ENCODE measurements around the gene NYAP1.

Gene NYAP1

DNA sequence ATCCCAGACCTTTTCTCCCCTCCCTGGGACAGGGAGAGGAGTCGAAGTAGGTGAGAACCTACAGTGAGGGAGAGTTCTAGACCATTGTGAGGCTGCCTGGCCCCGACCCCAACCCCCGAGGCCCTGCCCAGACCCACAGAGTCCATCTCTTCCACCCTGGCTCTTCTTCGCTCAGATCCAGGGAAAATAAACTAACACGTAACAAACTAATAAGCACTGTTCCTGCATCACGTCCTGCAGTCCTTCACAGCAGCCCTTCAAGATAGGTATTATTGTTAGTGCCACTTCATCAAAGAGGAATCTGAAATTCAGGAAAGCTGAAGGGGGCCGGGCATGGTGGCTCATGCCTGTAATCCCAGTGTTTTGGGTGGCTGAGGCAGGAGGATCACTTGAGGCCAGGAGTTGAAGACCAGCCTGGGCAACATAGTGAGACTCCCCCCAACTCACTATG, 19.5 kb upstream of the NYAP1 start, which contains the start of gene SPACDR:
TSS of gene SPACDR (minus strand) at position 51 of the 451 bp plus-strand sequence. CDS start 235 bp downstream, outside the sequence.
- no peak for DNase-seq

DNA sequence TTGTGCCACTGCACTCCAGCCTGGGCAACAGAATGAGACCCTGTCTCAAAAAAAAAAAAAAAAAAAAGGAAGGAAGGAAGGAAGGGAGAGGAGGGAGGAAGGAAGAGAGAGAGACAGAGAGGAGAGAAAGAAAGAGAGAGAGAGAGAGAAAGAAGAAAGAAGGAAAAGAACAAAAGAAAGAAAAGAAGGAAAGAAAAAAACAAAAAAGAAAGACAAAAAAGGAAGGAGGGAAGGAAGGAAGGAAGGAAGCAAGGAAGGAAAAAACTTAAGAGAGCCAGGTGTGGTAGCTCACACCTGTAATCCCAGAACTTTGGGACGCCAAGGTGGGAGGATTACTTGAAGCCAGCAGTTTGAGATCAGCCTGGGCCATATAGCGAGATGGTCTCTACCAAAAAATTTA, 18.9 kb upstream of the NYAP1 start:
- DNase-seq = no peak

DNA sequence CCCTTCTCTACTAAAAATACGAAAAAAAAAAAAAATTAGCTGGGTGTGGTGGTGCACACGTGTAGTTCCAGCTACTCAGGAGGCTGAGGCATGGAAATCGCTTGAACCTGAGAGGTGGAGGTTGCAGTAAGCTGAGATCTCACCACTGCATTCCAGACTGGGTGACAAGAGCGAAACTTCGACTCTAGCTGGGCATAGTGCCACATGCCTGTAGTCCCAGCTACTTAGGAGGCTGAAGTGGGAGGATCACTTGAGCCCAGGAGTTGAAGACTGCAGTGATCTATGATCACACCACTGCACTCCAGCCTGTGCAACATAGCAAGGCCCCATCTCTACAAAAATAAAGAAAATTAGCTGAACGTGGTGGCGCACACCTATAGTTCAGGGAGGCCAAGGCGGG, 18.4 kb upstream of the NYAP1 start:
- DNase-seq = no peak

DNA sequence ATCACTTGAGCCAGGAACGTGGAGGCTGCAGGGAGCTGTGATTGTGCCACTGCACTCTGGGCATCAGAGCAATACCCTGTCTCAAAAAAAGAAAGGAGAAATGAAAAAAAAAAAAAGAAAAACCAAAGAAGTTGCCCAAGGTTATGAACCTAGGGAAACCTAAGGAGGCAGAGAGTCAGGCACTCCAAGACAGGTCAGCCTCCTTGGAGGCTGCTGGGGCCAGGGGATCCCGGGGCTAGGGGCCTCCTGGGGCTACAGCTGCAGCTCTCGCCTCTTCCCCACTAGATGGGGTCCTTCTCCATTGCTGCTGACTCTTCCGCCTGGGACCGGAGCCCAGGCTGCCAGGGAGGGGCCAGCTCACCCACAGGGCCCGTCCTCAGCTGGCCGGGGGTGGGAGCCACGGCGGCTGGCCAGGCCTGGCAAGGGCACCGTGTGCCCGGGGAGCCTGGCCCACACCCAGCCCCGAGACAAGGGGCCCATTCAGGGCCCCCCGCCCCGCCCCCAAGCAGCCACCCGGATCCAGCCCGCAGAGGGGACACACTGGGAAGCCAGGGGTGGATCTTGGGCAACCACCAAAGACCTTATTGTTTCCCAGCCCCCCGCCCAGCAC, 17.9 kb upstream of the NYAP1 start:
- no peak for DNase-seq

DNA sequence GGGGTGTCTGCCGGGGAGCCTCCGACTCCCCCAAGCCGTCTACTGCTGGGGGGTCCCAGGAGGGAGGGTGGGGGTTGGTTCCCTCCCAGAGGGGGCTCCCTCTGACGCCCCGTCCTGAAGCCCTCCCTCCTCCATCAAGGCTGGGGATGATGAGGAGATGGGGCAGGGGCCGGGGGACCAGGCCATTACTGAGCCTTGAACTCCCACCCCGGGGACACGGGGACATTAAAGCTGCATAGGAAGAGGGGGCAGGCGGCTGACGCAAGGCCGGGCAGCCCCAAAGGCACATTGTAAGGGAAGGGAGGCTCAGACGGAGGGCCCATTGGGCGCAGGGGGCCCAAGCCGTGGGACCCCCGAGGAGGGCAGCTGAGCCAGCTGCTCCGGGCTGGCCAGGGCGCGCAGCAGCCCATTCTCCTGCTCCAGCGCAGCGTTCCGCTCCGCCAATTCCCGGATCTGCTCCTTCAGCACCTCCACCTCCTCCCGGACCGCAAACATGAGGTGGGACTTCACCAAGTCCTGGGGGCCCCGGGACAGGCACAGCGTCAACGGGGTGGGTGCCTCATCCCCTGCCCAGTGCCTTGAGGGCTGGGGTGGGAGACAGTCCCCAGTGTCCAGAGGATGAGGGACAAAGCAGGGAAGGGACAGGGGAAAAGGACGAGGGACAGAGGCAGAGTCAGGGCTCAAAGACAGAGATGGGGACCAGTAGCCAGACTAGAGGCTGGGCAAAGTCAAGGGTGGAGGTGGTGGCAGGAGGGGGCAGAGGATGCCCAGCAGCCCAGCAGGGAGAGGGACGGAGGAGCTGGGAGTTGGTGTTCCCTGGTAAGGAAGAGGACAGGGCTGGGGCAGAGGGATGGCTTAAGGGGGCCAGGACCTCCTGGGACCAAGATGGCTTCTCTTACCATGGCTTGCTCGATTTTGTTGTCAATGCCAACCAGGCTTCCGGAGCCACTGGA, 16.8 kb upstream of the NYAP1 start:
- DNase-seq = no peak

DNA sequence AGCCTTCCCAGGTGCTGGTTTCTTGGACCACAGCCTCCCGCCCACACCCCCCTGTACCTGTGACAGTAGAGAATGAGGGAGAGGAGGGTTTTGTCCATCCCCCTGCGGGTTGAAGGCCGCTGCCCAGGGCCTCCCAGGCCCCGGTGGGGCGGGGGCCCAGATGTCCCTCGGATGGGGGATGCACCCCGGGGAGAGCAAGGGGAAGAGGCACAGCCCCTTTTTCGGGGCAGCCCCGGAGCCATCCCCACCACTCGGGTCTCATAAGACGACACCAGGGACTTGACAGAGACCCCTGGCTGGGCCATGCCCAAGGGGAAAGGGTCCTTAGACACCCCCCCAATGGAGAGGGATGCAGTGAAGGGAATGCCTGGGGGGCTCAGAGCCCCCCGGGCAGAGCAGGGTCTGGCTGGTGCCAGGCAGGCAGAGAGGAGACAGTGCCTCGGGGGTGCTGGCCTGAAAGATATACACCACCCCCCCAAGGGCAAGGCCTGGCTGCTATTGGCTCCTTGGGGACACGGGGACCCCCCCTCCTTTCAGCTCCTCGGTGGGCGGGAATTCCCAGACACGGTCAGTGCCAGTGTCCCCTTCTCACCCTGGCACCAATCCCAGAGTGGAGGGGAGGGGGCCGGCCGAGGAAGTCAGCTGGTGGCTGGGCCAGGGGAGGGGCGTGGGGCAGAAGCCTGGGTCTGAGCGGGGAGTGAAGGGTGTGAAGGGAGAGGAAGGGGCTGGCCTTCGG, 15.9 kb upstream of the NYAP1 start:
- DNase-seq = no peak

DNA sequence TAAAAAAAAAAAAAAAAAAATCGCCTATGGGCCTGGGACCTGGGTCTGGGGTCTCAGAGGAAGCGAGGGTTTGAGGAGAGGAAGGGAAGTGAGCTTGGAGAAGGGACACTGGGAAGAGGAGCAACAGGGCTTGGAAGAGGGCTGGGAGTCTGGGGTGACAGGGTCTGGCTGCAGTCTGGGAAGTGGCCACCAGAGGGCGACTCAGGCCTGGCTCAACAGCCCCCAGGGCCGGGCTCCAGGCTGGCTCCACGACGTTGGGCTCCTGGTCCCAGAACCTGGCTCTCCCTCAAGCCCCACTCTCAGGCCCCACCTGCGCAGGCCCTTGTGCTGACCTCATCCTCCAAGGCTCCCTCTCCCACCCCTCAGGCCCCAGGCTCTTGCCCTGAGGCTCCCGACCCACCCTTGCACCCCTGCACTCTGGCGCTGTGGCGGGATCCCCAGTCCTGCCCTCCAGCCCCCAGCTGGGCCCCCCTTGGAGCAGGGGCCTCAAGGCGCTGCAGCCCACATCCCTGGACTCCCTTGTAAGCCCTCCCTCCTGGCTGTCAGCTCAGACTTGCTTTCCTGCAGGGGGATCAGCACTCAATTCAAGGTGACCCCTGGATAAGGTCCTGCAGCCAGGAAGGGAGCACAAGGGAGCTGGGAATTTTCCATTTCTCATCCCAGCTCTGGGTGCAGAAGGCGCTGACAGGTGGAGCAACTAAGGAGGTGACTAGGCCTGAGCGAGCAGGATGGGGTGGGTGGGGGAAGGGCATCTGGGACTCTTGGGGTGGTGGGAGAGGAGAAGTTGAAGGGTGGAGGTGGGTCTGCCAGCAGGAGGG, 14.3 kb upstream of the NYAP1 start:
- peak; percentile 64 for DNase-seq

DNA sequence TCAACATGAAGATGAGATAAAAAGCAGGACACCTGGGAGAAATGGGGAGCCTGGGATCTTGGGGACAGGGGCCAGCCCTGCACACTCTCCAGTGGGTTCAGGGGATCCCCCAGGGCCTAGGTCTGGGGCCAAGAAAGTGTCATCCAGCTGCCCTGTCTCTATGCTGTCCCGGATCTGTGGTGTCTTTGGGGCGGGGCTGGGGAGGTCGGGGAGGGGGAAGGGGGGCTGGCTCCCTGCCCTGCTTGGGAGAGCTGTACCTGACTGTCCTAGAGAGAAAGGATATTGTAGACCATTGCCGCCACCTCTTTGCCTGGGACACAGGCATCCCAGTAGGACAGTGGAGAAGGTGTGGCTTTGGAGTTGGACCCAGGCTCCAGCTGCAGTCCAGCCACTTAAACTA, 12.7 kb upstream of the NYAP1 start:
- no peak for DNase-seq

DNA sequence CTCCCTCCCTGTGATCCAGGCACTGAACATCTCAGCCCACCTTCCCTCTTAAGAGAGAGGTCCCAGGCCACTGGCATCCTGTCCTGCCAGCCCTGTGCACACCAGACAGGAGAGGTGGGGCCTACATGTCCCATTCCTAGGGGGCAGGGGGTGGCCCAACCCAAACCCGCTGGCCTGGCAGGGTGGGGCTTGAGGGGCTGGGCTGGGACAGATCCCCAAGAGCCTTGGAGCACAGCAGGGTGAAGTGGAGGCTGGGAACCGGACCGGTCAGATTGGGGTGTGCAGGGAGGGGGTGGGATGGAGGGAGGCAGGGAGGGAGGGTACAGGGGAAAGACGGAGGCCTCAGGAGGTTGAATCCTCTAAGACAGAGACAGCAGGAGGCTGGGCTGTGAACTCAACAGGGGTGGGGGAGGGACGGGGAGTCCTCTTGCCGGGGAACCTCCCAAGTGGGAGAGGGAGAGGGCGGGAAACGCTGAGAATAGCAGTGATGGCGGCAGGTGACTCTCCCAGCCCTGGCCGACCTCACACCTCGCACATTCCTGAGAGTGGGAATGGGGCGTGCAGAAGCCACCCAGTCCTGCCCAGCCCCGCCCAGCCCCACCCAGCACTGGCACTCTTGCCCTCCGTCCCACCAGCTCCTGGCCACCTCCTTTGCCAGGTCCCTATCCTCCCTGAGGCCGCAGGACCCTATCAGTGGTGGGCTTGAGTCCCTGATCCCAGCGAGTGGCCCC, 11.4 kb upstream of the NYAP1 start:
- DNase-seq = no peak

DNA sequence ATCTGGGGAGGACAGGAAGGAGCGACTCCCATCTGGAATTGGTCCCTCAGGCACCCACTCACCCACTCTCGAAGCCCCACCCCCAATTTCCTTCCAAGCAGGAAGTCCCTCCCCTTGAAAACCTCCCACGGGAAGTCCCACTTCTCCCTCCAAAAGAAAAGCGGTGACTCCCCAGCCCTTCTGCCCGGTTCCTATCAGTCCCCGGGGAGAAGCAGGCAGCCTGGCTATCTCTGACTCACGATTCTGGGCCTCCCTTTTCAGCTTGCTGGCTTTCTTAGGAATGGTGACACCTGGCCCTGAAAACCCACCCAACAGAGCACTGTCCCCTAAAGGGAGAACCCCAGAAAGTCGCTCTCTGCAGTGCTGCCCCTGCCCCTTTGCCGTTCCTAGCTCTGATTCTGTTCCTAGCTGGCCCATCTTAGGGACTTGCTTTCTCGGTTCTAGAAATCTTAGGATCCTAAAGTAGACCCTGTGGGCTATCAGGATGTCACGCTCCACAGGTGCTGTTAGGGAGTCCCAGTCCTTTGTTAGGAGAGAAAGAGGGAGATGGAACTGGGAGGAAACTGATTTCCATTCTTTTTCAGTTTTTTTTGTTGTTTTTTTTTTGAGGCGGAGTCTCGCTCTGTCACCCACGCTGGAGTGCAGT, 10.8 kb upstream of the NYAP1 start:
- DNase-seq = no peak

DNA sequence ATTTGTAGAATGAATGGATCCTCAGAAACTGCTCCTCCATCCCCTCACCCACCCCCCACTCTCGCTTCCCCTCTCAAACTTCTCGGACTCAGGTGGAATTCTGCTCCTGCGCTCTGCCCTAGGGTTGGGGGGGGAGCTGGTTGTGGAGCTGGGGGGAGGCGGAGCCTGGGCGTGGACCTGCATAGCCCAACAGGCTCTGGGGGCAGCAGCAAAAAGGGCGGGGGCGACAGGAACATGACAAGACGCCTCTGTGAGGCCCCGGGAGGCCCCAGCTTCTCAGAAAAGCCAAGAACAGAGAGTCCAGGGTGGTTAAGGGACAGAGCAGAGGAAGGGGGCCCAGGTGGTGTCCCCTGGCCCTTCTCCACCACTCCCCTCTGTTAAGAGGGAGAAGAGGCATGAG, 8.2 kb upstream of the NYAP1 start:
- no peak for DNase-seq

DNA sequence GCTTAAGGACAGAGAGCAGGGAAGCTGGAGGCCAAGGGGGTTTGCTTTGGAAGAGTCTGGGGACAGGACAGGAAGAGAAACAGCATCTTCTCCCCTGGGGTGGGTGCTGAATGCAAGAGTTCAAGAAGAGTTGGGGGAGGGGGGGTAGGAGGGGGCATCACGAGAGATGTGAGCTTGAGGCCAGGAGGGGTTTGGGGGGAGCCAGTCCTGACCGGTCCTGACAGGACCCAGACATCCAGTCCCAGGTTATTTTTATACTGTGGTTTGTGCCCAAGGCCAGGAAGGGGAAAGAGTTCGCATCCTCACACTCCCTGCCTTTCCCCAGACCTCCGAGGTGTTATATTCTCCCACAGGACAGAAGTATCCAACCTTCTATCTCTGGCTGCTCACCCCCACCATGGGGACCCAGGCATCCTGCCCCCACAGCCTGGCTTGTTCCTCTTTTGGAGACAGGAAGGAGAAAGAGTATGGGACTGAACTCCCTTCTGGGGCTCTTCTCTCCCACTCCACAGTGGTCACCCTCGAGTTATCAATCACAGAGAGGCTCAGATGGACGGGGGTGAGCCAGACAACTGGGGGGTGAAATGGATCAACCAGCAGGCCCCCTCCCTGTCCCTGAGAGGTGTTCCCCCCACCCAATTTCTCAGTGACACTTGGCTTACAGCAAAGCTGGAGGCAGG, 7.5 kb upstream of the NYAP1 start:
- DNase-seq = no peak

DNA sequence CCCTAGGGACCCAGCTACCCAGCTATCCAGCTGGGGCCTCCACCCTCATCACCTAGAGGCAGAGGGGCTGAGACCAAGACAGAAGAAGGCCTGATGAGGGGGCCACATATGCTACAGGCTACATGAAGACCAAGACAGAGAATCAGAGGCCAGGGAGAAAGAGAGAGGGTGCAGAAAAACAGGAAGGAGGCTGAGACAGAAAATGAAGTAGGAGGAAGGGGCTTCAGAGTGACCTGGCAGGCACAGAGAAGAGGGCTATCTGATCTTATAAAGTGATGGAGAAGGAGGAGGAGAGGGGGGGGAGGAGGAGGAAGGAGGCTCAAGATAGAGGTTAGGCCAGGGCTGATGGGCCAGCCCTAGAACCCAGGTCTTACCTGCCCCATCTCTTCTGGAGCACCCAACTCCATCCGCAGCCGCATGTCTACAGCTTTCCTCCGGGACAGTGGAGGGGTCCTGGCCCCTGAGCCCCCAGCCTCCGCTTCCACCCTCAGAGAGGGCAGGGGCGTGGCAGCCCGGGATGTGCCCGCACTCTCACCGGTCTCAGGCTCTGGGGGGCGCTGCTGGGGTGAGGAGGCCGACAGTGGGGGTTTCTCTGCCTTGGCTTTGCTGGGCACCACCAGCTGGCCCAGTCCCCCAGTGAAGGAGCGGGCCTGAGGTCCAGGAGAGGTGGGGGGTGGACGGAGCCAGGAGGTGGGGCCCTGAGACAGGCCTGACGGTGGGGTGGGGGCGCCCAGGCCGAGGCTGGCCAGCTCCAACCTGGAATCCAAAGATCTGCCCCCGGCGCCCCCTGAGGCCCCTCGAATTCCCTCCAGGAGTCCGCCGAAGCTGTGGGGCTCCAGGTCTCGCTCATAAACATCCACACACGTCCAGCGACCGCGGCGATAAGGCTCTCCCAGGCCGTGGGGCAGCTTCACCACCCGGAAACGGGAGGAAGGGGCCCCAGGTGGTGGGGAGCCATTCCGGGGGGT, 6.5 kb upstream of the NYAP1 start:
- DNase-seq = no peak

DNA sequence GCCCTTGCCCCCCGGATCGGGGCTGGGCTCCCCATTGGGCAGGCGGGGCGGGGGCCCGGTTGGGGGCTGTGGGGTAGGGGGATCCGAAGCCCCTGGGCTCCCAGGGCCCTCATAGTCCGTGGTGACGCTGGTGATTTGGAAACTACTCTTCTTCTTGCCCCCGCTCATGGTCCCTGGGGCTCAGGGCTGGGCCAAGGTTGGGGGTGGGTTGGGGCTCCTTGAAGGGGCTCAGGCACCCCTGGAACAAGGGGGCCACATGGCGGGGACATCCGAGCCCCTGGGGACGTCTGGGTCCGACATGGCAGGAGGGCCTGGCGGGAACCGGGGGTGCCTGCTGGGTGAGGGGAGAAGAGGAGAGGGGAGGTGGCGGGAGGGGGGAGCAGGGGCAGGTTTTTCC, 5.9 kb upstream of the NYAP1 start:
- no peak for DNase-seq

DNA sequence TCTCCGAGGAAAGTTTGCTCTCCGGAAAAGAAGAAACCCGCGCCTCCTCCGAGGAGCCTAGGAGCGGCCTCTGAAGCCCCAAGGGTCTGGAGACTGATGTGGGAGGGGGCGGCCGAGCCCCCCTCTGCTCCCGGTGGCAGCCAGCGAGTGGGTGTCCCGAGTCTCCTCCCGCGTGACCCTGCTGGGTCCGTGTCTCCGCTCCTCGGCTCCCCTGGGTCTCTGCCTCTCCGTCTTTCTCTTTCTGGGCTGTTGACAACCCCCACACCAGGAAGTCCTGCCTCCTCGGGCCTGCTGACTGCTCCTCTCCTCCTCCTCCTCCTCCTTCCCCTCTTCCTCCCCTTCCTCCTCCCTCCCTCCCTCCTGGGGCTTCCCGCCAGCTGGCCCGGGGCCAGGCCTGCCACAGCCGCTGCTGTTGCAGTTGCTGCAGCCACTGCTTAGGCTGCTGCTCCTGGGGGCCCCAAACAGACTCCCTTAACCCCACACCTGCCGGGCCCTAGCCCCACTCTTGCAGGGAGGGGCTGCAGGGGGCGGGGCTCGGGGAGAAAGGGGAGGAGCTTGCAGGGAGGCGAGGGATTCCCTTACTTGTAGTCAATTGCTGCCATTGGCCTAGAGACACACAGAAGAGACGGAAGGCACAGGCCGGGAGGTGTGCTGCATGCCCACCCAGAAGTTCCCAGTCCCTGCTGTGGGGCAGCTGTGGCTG, 4.6 kb upstream of the NYAP1 start, which contains the start of gene TSC22D4:
TSS of gene TSC22D4 (minus strand) at position 257 of the 703 bp plus-strand sequence. CDS start 1,176 bp downstream, outside the sequence.
- peak; percentile 70 for DNase-seq

DNA sequence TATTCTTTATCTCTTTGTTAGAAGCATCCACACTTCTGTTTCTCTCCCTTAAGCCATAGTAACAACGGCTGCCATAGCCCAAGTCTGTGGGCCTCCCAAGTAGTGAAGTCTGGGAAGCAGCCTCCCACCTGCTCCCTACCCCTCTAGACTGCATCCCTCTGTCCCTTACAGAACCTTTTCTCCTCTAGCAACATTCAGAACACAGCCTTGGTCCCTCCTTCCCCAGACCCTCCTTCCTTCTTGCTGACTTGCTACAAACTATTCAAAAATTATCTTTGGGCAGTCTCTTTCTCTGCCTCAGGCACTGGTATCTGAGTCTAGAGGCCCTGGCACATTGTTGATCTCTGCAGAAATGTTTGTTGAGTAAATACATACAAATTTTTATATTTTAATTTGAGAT, 2.3 kb upstream of the NYAP1 start:
- DNase-seq = no peak

DNA sequence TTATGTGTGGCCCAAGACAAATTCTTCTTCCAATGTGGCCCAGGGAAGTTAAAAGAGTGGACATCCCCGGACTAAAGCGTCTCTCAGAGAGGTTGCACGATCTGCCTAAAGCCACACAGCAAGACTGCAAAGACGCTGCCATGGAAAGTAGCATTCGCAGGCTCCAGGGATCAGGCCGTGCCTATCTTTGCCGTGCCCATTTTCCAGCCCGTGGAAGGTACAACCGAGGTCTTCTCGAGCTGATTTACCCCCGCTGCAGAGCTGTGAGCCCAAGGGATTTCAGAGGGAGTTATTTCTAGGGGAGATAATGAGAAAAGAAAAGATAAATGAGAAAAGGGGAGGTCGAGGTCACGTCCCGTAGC, 1.0 kb upstream of the NYAP1 start:
- DNase-seq = no peak

DNA sequence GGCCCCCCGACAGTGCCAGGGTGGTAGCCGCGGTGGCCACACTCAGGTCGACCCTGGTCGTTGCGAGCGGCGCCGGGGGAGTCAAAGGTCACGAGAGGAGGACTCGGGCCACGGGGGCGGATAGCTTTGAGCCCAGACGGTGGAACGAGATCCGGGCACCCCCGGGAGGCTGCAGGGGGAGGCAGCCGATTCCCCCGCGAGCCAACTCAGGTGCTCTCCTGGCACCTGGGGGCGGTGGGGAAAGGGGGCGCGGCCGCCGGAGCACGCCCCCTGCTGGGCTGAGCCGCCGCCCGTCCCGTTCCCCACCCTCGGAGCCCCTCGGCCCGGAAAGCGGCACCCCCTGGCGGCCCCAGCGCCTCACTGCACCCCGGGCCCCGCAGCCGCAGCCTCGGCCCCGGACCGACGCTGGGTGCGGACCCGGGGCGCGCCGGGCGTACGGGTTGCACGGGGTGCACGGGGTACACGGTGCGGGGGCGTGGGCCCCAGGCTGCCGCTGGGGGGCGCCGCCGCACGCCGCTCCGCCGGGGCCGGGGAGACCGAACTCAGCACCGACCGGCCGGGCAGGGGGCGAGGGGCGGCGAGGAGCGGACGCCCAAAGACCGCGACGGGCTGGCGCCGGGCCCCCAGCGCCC, 521 bp upstream of the NYAP1 start:
- peak; percentile 37 for DNase-seq

Measured in NCI-H774 (cell line).